Nephron (organoid): ENCODE data around the gene PDCL3.

Experiments
- H3K27ac Mint-ChIP-seq, 3 experiments: 2 replicates each; pipeline ENCODE4 v1.8.0; 2020; ENCODE audit warnings: mixed read lengths in 3 of 3, mild to moderate bottlenecking in 2 of 3, moderate library complexity in 1 of 3
- H3K27me3 Mint-ChIP-seq: 2 replicates; pipeline ENCODE4 v1.8.0; 2021; ENCODE audit warnings: low read depth, mild to moderate bottlenecking, moderate library complexity, mixed read lengths
- H3K36me3 Mint-ChIP-seq: 2 replicates; pipeline ENCODE4 v1.8.0; 2020; ENCODE audit warnings: low read depth, mixed read lengths
- H3K4me1 Mint-ChIP-seq: 2 replicates; pipeline ENCODE4 v1.8.0; 2020; ENCODE audit warnings: mixed read lengths
- H3K4me3 Mint-ChIP-seq, 3 experiments: 2 replicates each; pipeline ENCODE4 v1.8.0; 2020; ENCODE audit warnings: mild to moderate bottlenecking in 3 of 3, mixed read lengths in 3 of 3, moderate library complexity in 2 of 3
- H3K9me3 Mint-ChIP-seq: 2 replicates; pipeline ENCODE4 v1.8.0; 2020; ENCODE audit warnings: mixed read lengths
- TF ChIP-seq, protein P1 (sequence below), 3 experiments: fragments of 200-600 bp; sonication (generic); IDR thresholded peaks; one replicate each; pipeline ENCODE4 v1.5.0; 2021; ENCODE audit warnings: antibody characterized with exemption in 3 of 3; ENCODE audit not compliant: unreplicated experiment in 3 of 3

The PDCL3 gene

DNA sequence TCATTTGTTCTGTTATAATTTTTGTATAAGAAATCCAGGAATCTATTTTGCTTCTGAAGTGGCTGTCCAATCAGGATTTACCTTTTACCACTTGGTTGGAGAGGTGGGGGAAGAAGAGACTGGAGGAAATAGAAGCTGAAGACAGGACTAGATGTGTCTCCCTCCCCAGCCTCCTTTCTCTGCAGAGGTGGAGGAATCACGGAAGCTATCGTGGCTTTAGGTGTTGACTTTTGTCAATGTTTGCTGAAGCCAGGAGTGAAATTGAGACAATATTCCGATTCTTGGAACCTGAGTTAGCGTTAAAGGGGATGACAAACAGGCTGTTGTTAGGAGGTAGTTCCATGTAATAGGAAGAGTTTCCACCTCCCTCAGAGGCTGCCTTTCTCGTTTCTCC lies 43.5 kb downstream of the PDCL3 start:
- Mint-ChIP-seq H3K9me3 (no peaks in the 10 kb centered on the region), H3K4me3 (no peak overlapping the region), H3K27ac (no peak overlapping the region), H3K36me3 (no peaks in the 10 kb centered on the region), H3K4me1 (peaks cover 12% of the 10 kb centered on the region), H3K27me3 (peaks cover 8% of the 10 kb centered on the region)
- TF ChIP-seq, protein P1, sequence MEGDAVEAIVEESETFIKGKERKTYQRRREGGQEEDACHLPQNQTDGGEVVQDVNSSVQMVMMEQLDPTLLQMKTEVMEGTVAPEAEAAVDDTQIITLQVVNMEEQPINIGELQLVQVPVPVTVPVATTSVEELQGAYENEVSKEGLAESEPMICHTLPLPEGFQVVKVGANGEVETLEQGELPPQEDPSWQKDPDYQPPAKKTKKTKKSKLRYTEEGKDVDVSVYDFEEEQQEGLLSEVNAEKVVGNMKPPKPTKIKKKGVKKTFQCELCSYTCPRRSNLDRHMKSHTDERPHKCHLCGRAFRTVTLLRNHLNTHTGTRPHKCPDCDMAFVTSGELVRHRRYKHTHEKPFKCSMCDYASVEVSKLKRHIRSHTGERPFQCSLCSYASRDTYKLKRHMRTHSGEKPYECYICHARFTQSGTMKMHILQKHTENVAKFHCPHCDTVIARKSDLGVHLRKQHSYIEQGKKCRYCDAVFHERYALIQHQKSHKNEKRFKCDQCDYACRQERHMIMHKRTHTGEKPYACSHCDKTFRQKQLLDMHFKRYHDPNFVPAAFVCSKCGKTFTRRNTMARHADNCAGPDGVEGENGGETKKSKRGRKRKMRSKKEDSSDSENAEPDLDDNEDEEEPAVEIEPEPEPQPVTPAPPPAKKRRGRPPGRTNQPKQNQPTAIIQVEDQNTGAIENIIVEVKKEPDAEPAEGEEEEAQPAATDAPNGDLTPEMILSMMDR (IDR thresholded peaks at IDR 0.05; ENCODE audit: unreplicated experiment in 3 of 3), result no peak

DNA sequence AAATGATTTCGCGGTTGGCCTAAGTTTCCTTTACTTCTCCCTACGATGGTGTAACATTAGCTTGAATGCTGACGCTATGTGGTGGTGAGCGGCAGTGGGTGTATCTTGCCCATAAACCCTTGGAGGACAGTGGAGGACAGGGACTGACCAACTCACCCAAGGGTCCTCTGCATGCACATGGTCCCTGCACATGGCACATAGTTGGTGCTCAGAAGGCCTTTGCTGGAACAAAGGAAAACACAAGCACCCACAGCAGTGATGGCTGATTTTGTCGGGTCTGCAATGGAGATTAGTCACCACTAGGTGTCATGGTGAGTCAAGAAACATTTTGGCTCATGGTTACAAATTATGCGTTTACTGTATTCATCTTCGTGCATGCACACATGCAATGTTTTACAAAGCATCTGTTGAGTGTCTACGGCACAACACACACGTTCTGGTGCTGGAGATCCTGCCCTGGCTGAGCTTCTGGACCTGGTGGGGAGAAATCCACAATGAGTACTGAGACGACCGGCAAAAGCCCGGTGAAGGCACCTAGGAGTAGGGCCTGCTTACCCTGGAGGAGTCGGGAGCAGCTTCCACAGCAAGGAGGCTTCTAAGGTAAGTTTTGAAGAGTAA lies 44.0 kb downstream of the PDCL3 start:
- Mint-ChIP-seq H3K27ac (no peak overlapping the region), H3K4me3 (no peak overlapping the region), H3K36me3 (no peaks in the 10 kb centered on the region), H3K27me3 (peaks cover 8% of the 10 kb centered on the region), H3K4me1 (peaks cover 13% of the 10 kb centered on the region), H3K9me3 (no peaks in the 10 kb centered on the region)
- TF ChIP-seq, protein P1 (IDR thresholded peaks at IDR 0.05; ENCODE audit: unreplicated experiment in 3 of 3), result peak; percentile 76 to 87 (median 86)

DNA sequence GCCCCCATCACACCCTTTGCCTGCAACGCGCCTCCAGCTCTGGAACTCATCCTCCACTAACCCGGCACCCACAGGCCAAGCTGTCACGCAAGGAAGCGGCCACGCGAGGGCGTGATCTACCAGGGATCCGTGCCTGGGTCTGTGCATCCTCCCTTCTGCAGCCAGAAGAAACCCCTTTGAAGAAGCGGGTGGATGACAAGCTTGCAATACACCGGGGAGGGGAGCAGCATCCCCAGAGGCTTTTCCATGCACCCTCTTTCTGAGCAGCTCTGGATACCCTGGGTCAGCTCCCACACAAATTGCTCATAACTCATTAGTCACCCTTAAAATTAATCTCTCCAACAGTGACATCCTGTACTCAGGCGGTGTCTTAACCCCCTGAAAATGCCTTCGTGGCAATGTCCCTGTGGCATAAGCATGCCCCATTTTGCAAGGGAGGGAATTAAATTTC lies 47.6 kb downstream of the PDCL3 start:
- H3K4me1 Mint-ChIP-seq, result peaks cover 9% of the 10 kb centered on the region
- H3K27me3 Mint-ChIP-seq, result peaks cover 8% of the 10 kb centered on the region
- no peak overlapping the region for H3K4me3 Mint-ChIP-seq
- no peaks in the 10 kb centered on the region for H3K9me3 Mint-ChIP-seq
- TF ChIP-seq, protein P1 (IDR thresholded peaks at IDR 0.05; ENCODE audit: unreplicated experiment in 3 of 3), result peak; percentile 61 to 72 (median 70)
- no peak overlapping the region for H3K27ac Mint-ChIP-seq
- no peaks in the 10 kb centered on the region for H3K36me3 Mint-ChIP-seq

DNA sequence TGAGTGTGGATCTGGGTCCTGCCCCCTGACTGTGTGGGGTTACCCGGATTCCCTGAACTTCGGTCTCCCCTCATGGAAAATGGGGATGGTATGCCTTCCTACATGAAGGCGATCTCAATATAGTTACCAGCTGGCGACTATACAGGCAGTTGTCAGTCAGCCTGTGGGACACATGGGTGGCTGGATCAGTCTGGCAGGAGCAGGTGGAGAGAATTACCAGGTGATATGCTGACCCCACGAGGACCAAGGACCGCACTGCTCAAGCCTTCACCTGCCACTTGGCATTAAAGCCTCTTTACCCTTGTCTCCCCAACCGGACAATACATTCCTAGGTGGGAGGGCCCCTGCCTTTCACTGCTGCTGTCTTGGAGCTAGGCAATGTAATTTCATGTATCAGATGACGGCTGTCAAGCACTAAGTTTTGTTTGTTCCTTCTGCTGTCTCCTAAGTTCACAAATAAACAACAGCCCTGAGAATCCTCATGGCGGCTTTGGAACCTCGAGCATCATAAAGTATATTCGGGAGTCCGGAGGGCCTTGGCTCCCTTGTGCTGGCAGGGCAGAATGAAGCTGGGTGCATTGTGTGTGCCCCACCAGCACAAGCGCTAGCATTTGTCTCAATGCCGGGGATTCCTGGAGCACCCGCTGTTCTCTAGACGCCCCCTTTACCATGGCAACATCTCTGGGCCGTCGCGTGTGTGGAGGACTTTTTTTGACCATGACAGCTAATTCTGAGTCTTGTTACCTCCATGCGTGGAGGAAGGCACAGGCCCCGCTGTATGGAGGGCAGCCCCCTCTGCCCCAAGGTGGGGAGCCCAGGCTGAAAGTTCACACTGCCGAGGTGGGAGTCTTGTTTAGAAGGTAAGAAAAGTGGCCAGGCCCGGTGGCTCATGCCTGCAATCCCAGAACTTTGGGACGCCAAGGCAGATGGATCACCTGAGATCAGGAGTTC lies 48.6 kb downstream of the PDCL3 start:
- Mint-ChIP-seq H3K27ac (no peak overlapping the region), H3K4me3 (no peak overlapping the region), H3K4me1 (peaks cover 9% of the 10 kb centered on the region), H3K9me3 (no peaks in the 10 kb centered on the region), H3K36me3 (no peaks in the 10 kb centered on the region), H3K27me3 (peaks cover 8% of the 10 kb centered on the region)
- TF ChIP-seq, protein P1 (IDR thresholded peaks at IDR 0.05; ENCODE audit: unreplicated experiment in 3 of 3), result no peak

DNA sequence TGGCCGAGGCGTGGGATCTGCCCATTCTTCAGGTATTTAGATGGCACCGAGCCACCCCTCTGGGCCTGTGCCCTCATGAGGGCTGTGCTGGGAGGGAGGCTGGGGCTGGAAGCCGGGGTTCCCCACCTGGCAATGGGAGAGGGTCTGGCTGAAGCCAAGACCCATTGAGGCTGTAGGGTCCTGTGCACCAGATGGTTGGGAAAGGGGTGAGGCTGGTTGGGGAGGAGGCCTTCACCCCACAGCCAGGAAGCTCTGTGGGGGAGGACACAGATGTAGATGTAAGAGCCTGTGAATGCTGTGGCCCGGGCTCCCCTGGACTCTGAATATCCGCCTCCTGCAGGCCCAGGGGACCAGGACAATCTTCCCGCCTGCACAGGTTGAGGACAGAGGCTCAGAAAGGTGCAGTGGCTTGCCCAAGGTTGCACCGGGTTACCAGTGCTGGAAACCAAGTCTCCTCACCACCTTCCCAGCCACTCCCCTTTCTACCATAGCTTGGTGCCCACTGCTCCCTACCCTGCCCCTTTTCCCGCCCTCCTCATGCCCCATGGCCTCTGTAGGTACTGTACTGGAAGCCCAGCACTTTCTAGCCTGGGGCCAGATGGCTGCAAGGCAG lies 49.7 kb downstream of the PDCL3 start:
- no peak overlapping the region for H3K4me3 Mint-ChIP-seq
- TF ChIP-seq, protein P1 (IDR thresholded peaks at IDR 0.05; ENCODE audit: unreplicated experiment in 3 of 3), result no peak
- no peaks in the 10 kb centered on the region for H3K36me3 Mint-ChIP-seq
- no peak overlapping the region for H3K27ac Mint-ChIP-seq
- peaks cover 8% of the 10 kb centered on the region for H3K27me3 Mint-ChIP-seq
- no peaks in the 10 kb centered on the region for H3K9me3 Mint-ChIP-seq
- peaks cover 9% of the 10 kb centered on the region for H3K4me1 Mint-ChIP-seq
